Islet precursor cell (in vitro differentiated cells): ENCODE data around the gene CYTH4.

Experiments used
- DNase-seq: peaks from one replicate; pipeline ENCODE4 v3.0.0-alpha.2; 2018

Gene CYTH4

GRCh38 chr22:37331856-37332536 lies 49.7 kb downstream of the CYTH4 start:
- DNase-seq = no peak

GRCh38 chr22:37333724-37334460 lies 51.6 kb downstream of the CYTH4 start:
- DNase-seq = no peak

- DNase-seq = no peak
Measured at GRCh38 chr22:37334461-37334858, 52.2 kb downstream of the CYTH4 start.

GRCh38 chr22:37334859-37335805 lies 52.8 kb downstream of the CYTH4 start:
- no peak for DNase-seq

- no peak for DNase-seq
Measured at GRCh38 chr22:37335806-37336199, 53.5 kb downstream of the CYTH4 start.

GRCh38 chr22:37336579-37336978 lies 54.3 kb downstream of the CYTH4 start:
- DNase-seq = no peak

- DNase-seq = no peak
Measured at GRCh38 chr22:37337204-37337943, 55.1 kb downstream of the CYTH4 start.

- DNase-seq = no peak
Measured at GRCh38 chr22:37338539-37339246, 56.4 kb downstream of the CYTH4 start.

GRCh38 chr22:37340331-37341262 lies 58.3 kb downstream of the CYTH4 start:
- DNase-seq = no peak

- DNase-seq = no peak
Measured at GRCh38 chr22:37342065-37342464, 59.8 kb downstream of the CYTH4 start.

GRCh38 chr22:37343348-37343747 lies 61.0 kb downstream of the CYTH4 start:
- no peak for DNase-seq

- no peak for DNase-seq
Measured at GRCh38 chr22:37343863-37344734, 61.8 kb downstream of the CYTH4 start.

GRCh38 chr22:37344735-37345449 lies 62.6 kb downstream of the CYTH4 start:
- no peak for DNase-seq

- DNase-seq = no peak
Measured at GRCh38 chr22:37345863-37346504, 63.7 kb downstream of the CYTH4 start.

- no peak for DNase-seq
Measured at GRCh38 chr22:37346505-37346895, 64.2 kb downstream of the CYTH4 start.

GRCh38 chr22:37349043-37349814 lies 66.9 kb downstream of the CYTH4 start:
- DNase-seq = no peak

- DNase-seq = no peak
Measured at GRCh38 chr22:37351232-37351631, 68.9 kb downstream of the CYTH4 start.

- DNase-seq = no peak
Measured at GRCh38 chr22:37352481-37352880, 70.2 kb downstream of the CYTH4 start.
